Measurements from ENCODE around the gene RYR2.

- TF ChIP-seq NFRKB (IDR thresholded peaks at IDR 0.05), result no peak
- TF ChIP-seq FOXM1 (IDR thresholded peaks at IDR 0.05; ENCODE audit: borderline replicate concordance), result no peak
- TF ChIP-seq L3MBTL2 (conservative IDR thresholded peaks at IDR 0.05), result no peak
- TF ChIP-seq CTBP1 (IDR thresholded peaks at IDR 0.05; ENCODE audit: borderline replicate concordance), result no peak
- no peak for TF ChIP-seq SP1 (IDR thresholded peaks at IDR 0.05)
- TF ChIP-seq FOXK2 (IDR thresholded peaks at IDR 0.05), result no peak
- TF ChIP-seq BHLHE40 (IDR thresholded peaks at IDR 0.05; ENCODE audit: borderline replicate concordance), result no peak
These were observed 527.0 kb downstream of the RYR2 start for GRCh38 chr1:237568955-237569354.

Data from HEK293T (cell line).